Stomach (tissue), 4 donors: Measurements from ENCODE around the gene CAPS.

Experiments
- EP300 ChIP-seq: sonication (generic); formaldehyde crosslinking; IDR thresholded peaks from one replicate; pipeline ENCODE4 v1.6.1; 2017; ENCODE audit warnings: antibody characterized with exemption
- POLR2A ChIP-seq, 4 donors: fragments of 450-650 bp; IDR thresholded peaks; one replicate each; pipeline ENCODE4 v1.6.1; 2016; ENCODE audit warnings: antibody characterized with exemption in 4 of 4, control low read depth in 2 of 4, mild to moderate bottlenecking in 1 of 4, moderate library complexity in 1 of 4
- TF ChIP-seq, protein P1 (sequence below), 7 experiments: fragments of 450-650 bp in 4 of 7; fragments of 200-600 bp in 3 of 7; sonication (generic) in 3 of 7; IDR thresholded peaks; one replicate each; pipeline ENCODE4 v1.5.1; 2016 to 2019; ENCODE audit warnings: antibody characterized with exemption in 7 of 7, control low read depth in 2 of 7, mild to moderate bottlenecking in 1 of 7

DNA sequence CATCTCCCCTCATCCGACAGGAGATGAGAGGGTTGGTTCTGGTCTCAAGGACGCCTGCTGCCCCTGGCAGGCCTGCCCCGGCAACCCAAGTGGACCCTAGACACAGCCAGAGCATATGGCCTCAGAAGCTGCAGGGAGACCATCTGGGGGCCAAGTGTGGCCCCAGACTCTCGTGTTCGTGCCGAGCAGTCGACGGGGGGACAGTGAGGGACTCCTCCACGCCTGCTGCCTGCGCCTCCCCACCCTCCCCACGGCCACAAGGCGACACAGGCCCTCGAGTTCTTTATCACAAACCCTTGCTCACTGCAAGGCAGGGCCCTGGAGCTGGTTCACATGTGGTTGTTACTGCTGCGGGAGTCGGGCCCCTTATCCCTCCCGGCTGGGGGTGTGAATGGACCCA lies 9.3 kb downstream of the CAPS start:
- TF ChIP-seq, protein P1, sequence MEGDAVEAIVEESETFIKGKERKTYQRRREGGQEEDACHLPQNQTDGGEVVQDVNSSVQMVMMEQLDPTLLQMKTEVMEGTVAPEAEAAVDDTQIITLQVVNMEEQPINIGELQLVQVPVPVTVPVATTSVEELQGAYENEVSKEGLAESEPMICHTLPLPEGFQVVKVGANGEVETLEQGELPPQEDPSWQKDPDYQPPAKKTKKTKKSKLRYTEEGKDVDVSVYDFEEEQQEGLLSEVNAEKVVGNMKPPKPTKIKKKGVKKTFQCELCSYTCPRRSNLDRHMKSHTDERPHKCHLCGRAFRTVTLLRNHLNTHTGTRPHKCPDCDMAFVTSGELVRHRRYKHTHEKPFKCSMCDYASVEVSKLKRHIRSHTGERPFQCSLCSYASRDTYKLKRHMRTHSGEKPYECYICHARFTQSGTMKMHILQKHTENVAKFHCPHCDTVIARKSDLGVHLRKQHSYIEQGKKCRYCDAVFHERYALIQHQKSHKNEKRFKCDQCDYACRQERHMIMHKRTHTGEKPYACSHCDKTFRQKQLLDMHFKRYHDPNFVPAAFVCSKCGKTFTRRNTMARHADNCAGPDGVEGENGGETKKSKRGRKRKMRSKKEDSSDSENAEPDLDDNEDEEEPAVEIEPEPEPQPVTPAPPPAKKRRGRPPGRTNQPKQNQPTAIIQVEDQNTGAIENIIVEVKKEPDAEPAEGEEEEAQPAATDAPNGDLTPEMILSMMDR (IDR thresholded peaks at IDR 0.05) = no peak
- TF ChIP-seq EP300 (no peak), POLR2A (IDR thresholded peaks at IDR 0.05) (no peak)
